IMR-90 (cell line): ENCODE results near the gene IQUB. TPM values are rescaled to one million over a fixed set of nuclear protein-coding genes. Genes with fewer than 3 reads are reported as not detected.

Source experiments
- ATAC-seq: fragments of 200-7000 bp; cut with Tn5 transposase; 2 replicates; pipeline ENCODE4 v1.9.1; 2020; ENCODE audit warnings: low read depth, mild to moderate bottlenecking, moderate library complexity
- BruUV-seq: library from RNA; stranded (reverse); fragments of 400-500 nt; replicated peaks from 2 replicates; lab custom pipeline; 2021; lab: Mats Ljungman, UMichigan
- CTCF ChIA-PET: fragments of 300-600 bp; formaldehyde crosslinking; extraction: SDS; loops from one replicate; lab custom pipeline; 2021; ENCODE audit warnings: antibody characterized with exemption; lab: Yijun Ruan, JAX
- POLR2A ChIA-PET: fragments of 300-600 bp; sonication (Branson Sonifier 250); formaldehyde crosslinking; loops from one replicate; lab custom pipeline; 2022; ENCODE audit warnings: antibody characterized with exemption; ENCODE audit not compliant: unreplicated experiment; lab: Charles Lee
- DNase-seq: peaks from one replicate; pipeline ENCODE4 v3.0.0; 2013
- H2AFZ ChIP-seq: replicated peaks from 2 replicates; pipeline ENCODE3; 2013; ENCODE audit warnings: low read length, mild to moderate bottlenecking; ENCODE audit not compliant: poor library complexity
- H2AK5ac ChIP-seq: 2 replicates; pipeline ENCODE4 v1.6.1; 2013; ENCODE audit warnings: low read depth, low read length, inconsistent platforms
- H2AK9ac ChIP-seq: replicated peaks from 2 replicates; pipeline ENCODE3; 2013; ENCODE audit warnings: mild to moderate bottlenecking, low read depth, low read length, moderate library complexity; ENCODE audit not compliant: poor library complexity
- H2BK120ac ChIP-seq: 2 replicates; pipeline ENCODE4 v1.6.1; 2013; ENCODE audit warnings: low read depth, low read length, inconsistent platforms
- H2BK15ac ChIP-seq: 3 replicates; pipeline ENCODE4 v1.6.1; 2013; ENCODE audit warnings: low read depth, low read length, inconsistent platforms
- H2BK20ac ChIP-seq: 2 replicates; pipeline ENCODE4 v1.6.1; 2013; ENCODE audit warnings: low read depth, mild to moderate bottlenecking, inconsistent platforms, low read length, moderate library complexity
- H2BK5ac ChIP-seq: 2 replicates; pipeline ENCODE4 v1.6.1; 2013; ENCODE audit warnings: mild to moderate bottlenecking, low read depth, low read length, inconsistent platforms; ENCODE audit not compliant: poor library complexity, severe bottlenecking
- H3K14ac ChIP-seq: replicated peaks from 2 replicates; pipeline ENCODE4 v1.6.1; 2013; ENCODE audit warnings: low read depth, low read length, inconsistent platforms
- H3K18ac ChIP-seq: 2 replicates; pipeline ENCODE4 v1.6.1; 2013; ENCODE audit warnings: low read depth, low read length, control low read depth
- H3K23ac ChIP-seq: 2 replicates; pipeline ENCODE4 v1.6.1; 2013; ENCODE audit warnings: low read depth, low read length, inconsistent platforms
- H3K27ac ChIP-seq: 2 replicates; pipeline ENCODE4 v1.5.1; 2013; ENCODE audit warnings: mild to moderate bottlenecking, control low read depth, low read length; ENCODE audit not compliant: insufficient read depth
- H3K27me3 ChIP-seq: 2 replicates; pipeline ENCODE4 v1.6.1; 2013; ENCODE audit warnings: low read length; ENCODE audit not compliant: control insufficient read depth, insufficient read depth
- H3K36me3 ChIP-seq: 2 replicates; pipeline ENCODE4 v1.6.1; 2013; ENCODE audit warnings: low read length, mixed read lengths; ENCODE audit not compliant: control insufficient read depth, insufficient read depth
- H3K4ac ChIP-seq: 2 replicates; pipeline ENCODE4 v1.6.1; 2013; ENCODE audit warnings: low read depth, low read length, inconsistent platforms
- H3K4me1 ChIP-seq: 2 replicates; pipeline ENCODE4 v1.6.1; 2013; ENCODE audit warnings: low read length, mixed read lengths; ENCODE audit not compliant: control insufficient read depth, insufficient read depth
- H3K4me2 ChIP-seq: 2 replicates; pipeline ENCODE4 v1.6.1; 2013; ENCODE audit warnings: low read depth, mild to moderate bottlenecking, control low read depth, low read length, moderate library complexity
- H3K4me3 ChIP-seq: 2 replicates; pipeline ENCODE4 v1.5.1; 2013; ENCODE audit warnings: low read depth, mild to moderate bottlenecking, control low read depth, low read length, moderate library complexity; ENCODE audit not compliant: insufficient read depth
- H3K56ac ChIP-seq: 2 replicates; pipeline ENCODE4 v1.6.1; 2013; ENCODE audit warnings: low read length, inconsistent platforms; ENCODE audit not compliant: insufficient read depth; ENCODE audit errors: extremely low read depth
- H3K79me1 ChIP-seq, 2 experiments: 2 replicates each; pipeline ENCODE4 v1.6.1; 2013; ENCODE audit warnings: low read length in 2 of 2, inconsistent platforms in 1 of 2, low read depth in 1 of 2
- H3K9ac ChIP-seq: 2 replicates; pipeline ENCODE4 v1.6.1; 2013; ENCODE audit warnings: low read depth, low read length, control low read depth
- H3K9me1 ChIP-seq: 2 replicates; pipeline ENCODE4 v1.6.1; 2013; ENCODE audit warnings: low read length, inconsistent platforms; ENCODE audit not compliant: insufficient read depth
- H3K9me3 ChIP-seq: 2 replicates; pipeline ENCODE4 v1.6.1; 2013; ENCODE audit warnings: low read length; ENCODE audit not compliant: control insufficient read depth, insufficient read depth
- H4K20me1 ChIP-seq: 2 replicates; pipeline ENCODE4 v1.6.1; 2013; ENCODE audit warnings: low read length, inconsistent platforms; ENCODE audit not compliant: insufficient read depth
- H4K5ac ChIP-seq: 2 replicates; pipeline ENCODE4 v1.6.1; 2013; ENCODE audit warnings: mild to moderate bottlenecking, low read depth, low read length, control low read depth
- H4K8ac ChIP-seq, 2 experiments: 2 replicates each; pipeline ENCODE4 v1.6.1; 2013; ENCODE audit warnings: low read depth in 2 of 2, low read length in 2 of 2, control low read depth in 1 of 2, inconsistent platforms in 1 of 2
- H4K91ac ChIP-seq: 2 replicates; pipeline ENCODE4 v1.6.1; 2013; ENCODE audit warnings: low read depth, low read length, inconsistent platforms; ENCODE audit not compliant: insufficient read depth
- MAZ ChIP-seq: IDR thresholded peaks from 2 replicates; pipeline ENCODE4 v1.6.1; 2012; ENCODE audit warnings: low read depth, mild to moderate bottlenecking, low read length, improper control_type of control experiment, moderate library complexity, borderline replicate concordance
- NFE2L2 ChIP-seq: fragments of 150-350 bp; IDR thresholded peaks from 2 replicates; pipeline ENCODE4 v1.6.1; 2016; ENCODE audit warnings: low read depth, mild to moderate bottlenecking, low read length
- RCOR1 ChIP-seq: IDR thresholded peaks from 2 replicates; pipeline ENCODE4 v1.6.1; 2012; ENCODE audit warnings: mild to moderate bottlenecking, low read length, improper control_type of control experiment; ENCODE audit not compliant: insufficient replicate concordance
- RFX5 ChIP-seq: IDR thresholded peaks from 2 replicates; pipeline ENCODE4 v1.8.0; 2012; ENCODE audit warnings: low read depth, mild to moderate bottlenecking, low read length, moderate library complexity
- SMC3 ChIP-seq: fragments of 150-350 bp; IDR thresholded peaks from 2 replicates; pipeline ENCODE4 v1.6.1; 2016; ENCODE audit warnings: low read depth, mild to moderate bottlenecking, antibody characterized with exemption, low read length, moderate library complexity
- WGBS, 2 experiments: methylation state at CpG; one replicate each; pipeline versions ENCODE4 v1.1.5 to v1.1.7; 2013; ENCODE audit warnings: missing lambda C conversion rate in 2 of 2; ENCODE audit not compliant: insufficient read length in 1 of 2; ENCODE audit errors: extremely low coverage in 2 of 2; 5-methylcytosine and 5-hydroxymethylcytosine counted together
- dilution Hi-C: fragments of 300-500 bp; cut with HindIII; formaldehyde crosslinking; loops from one replicate; pipeline ENCODE4 v1.14.3; 2018; ENCODE audit warnings: low sequenced_read_pairs; ENCODE audit not compliant: unreplicated experiment
- in situ Hi-C: fragments of 300-500 bp; cut with MboI; formaldehyde crosslinking; loops from 3 replicates; pipeline ENCODE4 v1.14.3; 2019; ENCODE audit warnings: low sequenced_read_pairs, inconsistent platforms, mixed read lengths
- intact Hi-C: fragments of 100-400 bp; cut with micrococcal nuclease; formaldehyde crosslinking; loops from 2 replicates; pipeline ENCODE4 v1.10.0; 2022
- polyA plus RNA-seq, 3 experiments: library from polyadenylated mRNA; depleted of rRNA; stranded (reverse); fragments of >200 nt; gene quantifications; 2 replicates each; pipeline ENCODE4 v1.2.3, GENCODE V29; 2012; ENCODE audit warnings: low replicate concordance in 1 of 3
- total RNA-seq: library from RNA; depleted of rRNA; stranded (reverse); fragments of >200 nt; gene quantifications from 2 replicates; pipeline ENCODE4 v1.2.3, GENCODE V29; 2012
- TF ChIP-seq, protein P1 (sequence below): fragments of 150-350 bp; IDR thresholded peaks from 2 replicates; pipeline ENCODE4 v1.6.1; 2016; ENCODE audit warnings: low read depth, mild to moderate bottlenecking, low read length, moderate library complexity, borderline replicate concordance

IQUB gene
- total and polyA plus RNA-seq, 2 of the 4 experiments (the other 2 are of a cell fraction): 0.05 to 0.18 TPM

DNA sequence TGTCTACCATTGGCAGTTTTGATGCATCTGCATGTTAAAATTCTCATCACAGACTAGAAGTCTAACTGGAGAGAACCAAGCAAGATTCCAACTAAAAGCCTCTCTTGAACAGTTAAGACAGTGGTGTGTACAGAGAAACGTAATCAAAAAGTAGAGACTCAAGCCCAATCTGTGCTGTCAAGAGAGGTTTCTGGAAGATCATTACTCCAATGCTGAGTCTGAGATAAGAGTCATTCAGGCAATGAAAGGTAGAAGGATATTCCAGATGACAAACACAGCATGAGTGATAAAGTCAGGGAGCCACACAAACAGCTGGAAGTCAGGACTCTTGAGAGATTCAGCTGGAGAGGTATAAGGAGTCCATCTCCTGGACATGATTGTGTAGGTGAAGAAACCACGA lies 48.7 kb downstream of the IQUB start:
- H2AK5ac ChIP-seq: no peak overlapping the region
- intact Hi-C loops: no loop called here
- no peak overlapping the region for H4K8ac ChIP-seq
- no peak overlapping the region for H3K23ac ChIP-seq
- H2AK9ac ChIP-seq: no peak overlapping the region
- no peak overlapping the region for H2BK20ac ChIP-seq
- no peak overlapping the region for H2BK15ac ChIP-seq
- H3K9me3 ChIP-seq: no peaks in the 10 kb centered on the region
- no peak overlapping the region for H2AFZ ChIP-seq
- no peaks in the 10 kb centered on the region for H3K9me1 ChIP-seq
- H4K20me1 ChIP-seq: no peaks in the 10 kb centered on the region
- POLR2A ChIA-PET: no interaction called here
- no peaks in the 10 kb centered on the region for H3K27me3 ChIP-seq
- H3K4me3 ChIP-seq: no peak overlapping the region
- TF ChIP-seq, protein P1, sequence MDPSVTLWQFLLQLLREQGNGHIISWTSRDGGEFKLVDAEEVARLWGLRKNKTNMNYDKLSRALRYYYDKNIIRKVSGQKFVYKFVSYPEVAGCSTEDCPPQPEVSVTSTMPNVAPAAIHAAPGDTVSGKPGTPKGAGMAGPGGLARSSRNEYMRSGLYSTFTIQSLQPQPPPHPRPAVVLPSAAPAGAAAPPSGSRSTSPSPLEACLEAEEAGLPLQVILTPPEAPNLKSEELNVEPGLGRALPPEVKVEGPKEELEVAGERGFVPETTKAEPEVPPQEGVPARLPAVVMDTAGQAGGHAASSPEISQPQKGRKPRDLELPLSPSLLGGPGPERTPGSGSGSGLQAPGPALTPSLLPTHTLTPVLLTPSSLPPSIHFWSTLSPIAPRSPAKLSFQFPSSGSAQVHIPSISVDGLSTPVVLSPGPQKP: no peak
- TF ChIP-seq RCOR1 (no peak), SMC3 (no peak), NFE2L2 (no peak), MAZ (no peak), RFX5 (no peak)
- dilution Hi-C loops: no loop called here
- H3K9ac ChIP-seq: no peak overlapping the region
- H2BK5ac ChIP-seq: no peak overlapping the region
- no peak overlapping the region for H3K27ac ChIP-seq
- DNase-seq (no peak), ATAC-seq (no peak)
- no peak overlapping the region for H3K56ac ChIP-seq
- H3K4me1 ChIP-seq: no peaks in the 10 kb centered on the region
- BruUV-seq: no TSS peak
- H3K79me1 ChIP-seq: no peaks in the 10 kb centered on the region
- no peak overlapping the region for H3K4me2 ChIP-seq
- no peak overlapping the region for H3K14ac ChIP-seq
- no CpG with 5 or more reads among the region's 2 CpGs for WGBS, 2 experiments
- H3K36me3 ChIP-seq: no peaks in the 10 kb centered on the region
- H4K91ac ChIP-seq: no peak overlapping the region
- H3K4ac ChIP-seq: no peak overlapping the region
- no peak overlapping the region for H3K18ac ChIP-seq
- no peak overlapping the region for H4K5ac ChIP-seq
- in situ Hi-C loops: no loop called here
- H2BK120ac ChIP-seq: no peak overlapping the region
- CTCF ChIA-PET: no interaction called here
